Activated naive CD4-positive, alpha-beta T cell treated with anti-CD3 and anti-CD28 coated beads, Interleukin-2, amount 50 U/mL, for 24 hours (primary cell): ENCODE results near the gene NDUFC2.
"Not testable (repeated sequence)": the region's sequence is repeated elsewhere in the genome, so short reads cannot be mapped to it uniquely, and the experiment has no call there.

ENCODE experiments used
- H3K27ac Mint-ChIP-seq: one replicate; pipeline ENCODE4 v1.8.0; 2021; ENCODE audit warnings: mild to moderate bottlenecking, mixed read lengths
- H3K27me3 Mint-ChIP-seq: one replicate; pipeline ENCODE4 v1.8.0; 2021; ENCODE audit warnings: mixed read lengths
- H3K36me3 Mint-ChIP-seq: one replicate; pipeline ENCODE4 v1.8.0; 2021; ENCODE audit warnings: mixed read lengths
- H3K4me1 Mint-ChIP-seq: one replicate; pipeline ENCODE4 v1.8.0; 2021; ENCODE audit warnings: mixed read lengths
- H3K4me3 Mint-ChIP-seq: one replicate; pipeline ENCODE4 v1.8.0; 2021; ENCODE audit warnings: mild to moderate bottlenecking, mixed read lengths
- H3K9me3 Mint-ChIP-seq: one replicate; pipeline ENCODE4 v1.8.0; 2021; ENCODE audit warnings: mixed read lengths

The NDUFC2 gene

DNA sequence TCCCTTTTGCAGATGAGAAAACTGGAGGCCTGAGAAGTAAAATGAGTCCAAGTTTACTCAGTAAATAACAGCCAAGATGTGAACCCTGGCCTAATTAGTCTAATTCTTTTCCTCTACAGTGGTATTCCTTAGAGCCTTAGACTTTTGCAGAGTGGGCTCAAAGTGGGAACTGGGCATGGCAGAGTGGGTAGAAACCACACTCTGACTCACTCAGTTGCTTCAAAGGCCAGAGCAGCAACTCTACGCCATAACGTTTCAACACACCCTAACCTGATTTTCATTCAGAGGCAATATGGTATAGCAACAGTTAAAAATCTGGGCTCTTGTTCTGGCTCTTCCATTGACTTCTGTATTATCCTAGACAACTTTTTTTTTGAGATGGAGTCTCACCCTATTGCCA lies 13.2 kb downstream of the NDUFC2 start:
- Mint-ChIP-seq H3K27ac (no peak overlapping the region), H3K27me3 (no peaks in the 10 kb centered on the region), H3K36me3 (peaks cover 16% of the 10 kb centered on the region), H3K4me1 (peaks cover 1% of the 10 kb centered on the region), H3K9me3 (no peaks in the 10 kb centered on the region), H3K4me3 (no peak overlapping the region)

DNA sequence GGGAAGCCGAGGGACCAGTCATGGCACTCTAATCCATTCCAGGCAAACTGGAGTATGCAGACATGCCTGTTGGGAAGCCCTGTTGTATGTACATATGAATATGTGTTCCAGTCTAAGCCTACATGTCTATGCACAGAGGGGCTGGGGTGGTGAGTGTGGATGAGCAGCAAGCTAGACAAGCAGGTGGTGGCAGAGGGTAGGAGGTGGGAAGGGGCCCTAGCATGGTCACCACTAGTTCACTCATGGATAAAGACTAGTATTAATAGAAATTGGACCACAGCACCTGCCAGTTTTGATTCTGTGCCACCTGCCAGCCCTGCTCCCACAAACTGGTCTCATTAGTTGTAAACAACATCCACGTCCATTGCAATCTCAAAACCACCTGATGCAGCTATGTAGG lies 14.5 kb downstream of the NDUFC2 start:
- Mint-ChIP-seq H3K36me3 (peaks cover 14% of the 10 kb centered on the region), H3K9me3 (no peaks in the 10 kb centered on the region), H3K4me3 (no peak overlapping the region), H3K4me1 (no peaks in the 10 kb centered on the region), H3K27me3 (no peaks in the 10 kb centered on the region), H3K27ac (no peak overlapping the region)

DNA sequence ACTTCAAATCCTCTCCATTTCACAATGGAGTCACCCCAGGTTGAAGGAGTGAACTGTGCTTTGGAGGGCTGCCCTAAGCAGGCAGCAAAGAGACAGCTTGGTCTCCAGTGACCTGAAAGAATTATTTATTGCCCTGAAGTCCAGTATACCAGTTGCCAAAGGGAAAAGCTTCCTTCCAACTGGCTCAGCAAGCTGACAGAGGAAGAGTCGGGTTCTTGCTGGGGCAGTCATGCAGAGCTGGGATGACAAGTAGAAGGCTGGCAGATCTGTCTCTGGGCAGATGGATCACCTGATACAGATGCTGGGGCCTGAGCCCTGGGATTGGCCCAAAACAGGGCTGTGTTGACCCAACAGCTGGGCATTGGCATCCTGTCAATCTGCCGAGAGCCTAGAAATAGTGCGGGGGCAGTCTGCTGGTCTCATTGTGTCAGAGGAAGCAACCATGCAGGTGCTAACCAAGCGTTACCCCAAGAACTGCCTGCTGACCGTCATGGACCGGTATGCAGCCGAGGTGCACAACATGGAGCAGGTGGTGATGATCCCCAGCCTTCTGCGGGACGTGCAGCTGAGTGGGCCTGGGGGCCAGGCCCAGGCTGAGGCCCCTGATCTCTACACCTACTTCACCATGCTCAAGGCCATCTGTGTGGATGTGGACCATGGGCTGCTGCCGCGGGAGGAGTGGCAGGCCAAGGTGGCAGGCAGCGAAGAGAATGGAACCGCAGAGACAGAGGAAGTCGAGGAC lies 16.1 kb downstream of the NDUFC2 start, which contains the start of gene THRSP:
Gene THRSP, plus strand, starts transcription at position 422 of the 742 bp plus-strand sequence. Its CDS starts 21 bp downstream, at position 443.
- H3K4me3 Mint-ChIP-seq = no peak within 1 kb of the TSS
- H3K9me3 Mint-ChIP-seq = no peaks in the 10 kb centered on the region
- peaks cover 9% of the 10 kb centered on the region for H3K36me3 Mint-ChIP-seq
- no peak within 1 kb of the TSS for H3K27ac Mint-ChIP-seq
- H3K4me1 Mint-ChIP-seq = no peaks in the 10 kb centered on the region
- no peaks in the 10 kb centered on the region for H3K27me3 Mint-ChIP-seq

DNA sequence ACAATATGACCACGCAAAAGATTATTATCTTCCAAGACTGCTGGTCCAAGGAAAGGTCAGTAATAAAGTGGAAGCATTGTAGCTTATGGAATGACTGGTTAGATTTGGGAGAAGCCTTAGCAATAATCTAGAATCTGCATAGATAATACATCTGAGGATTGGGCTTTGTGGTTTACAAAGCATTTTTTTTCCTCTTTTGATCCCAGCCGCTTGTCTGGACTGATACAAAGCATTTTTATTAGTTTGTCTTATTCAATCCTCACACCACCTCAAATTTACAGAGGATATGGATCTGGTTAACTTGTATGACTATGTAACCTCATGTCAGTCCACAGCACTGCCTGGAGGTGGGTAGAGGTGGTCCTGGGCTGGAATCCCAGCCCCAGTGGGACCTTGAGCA lies 17.0 kb downstream of the NDUFC2 start:
- Mint-ChIP-seq H3K27ac (no peak overlapping the region), H3K36me3 (peaks cover 4% of the 10 kb centered on the region), H3K4me1 (no peaks in the 10 kb centered on the region), H3K9me3 (no peaks in the 10 kb centered on the region), H3K4me3 (no peak overlapping the region), H3K27me3 (no peaks in the 10 kb centered on the region)

DNA sequence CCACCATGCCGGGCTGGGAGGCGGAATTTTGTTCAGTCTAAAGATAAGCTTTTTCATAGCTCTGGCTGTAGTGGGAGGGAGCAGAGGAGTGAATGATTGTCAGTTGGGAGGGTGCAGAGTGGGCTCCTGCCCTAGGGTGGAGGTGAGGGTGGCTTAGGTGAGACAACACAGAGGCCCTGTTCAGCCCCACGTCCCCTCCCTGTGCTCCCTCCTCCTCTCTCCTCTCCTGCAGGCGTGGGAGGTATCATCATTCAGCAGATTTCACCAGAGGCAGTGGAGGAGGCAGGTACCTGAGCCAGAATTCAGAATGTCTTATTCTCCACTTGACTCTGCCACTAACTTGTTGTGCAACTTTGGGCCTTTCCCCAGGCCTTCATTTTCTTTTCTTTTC lies 17.7 kb downstream of the NDUFC2 start:
- Mint-ChIP-seq H3K9me3 (no peaks in the 10 kb centered on the region), H3K36me3 (no peaks in the 10 kb centered on the region), H3K27ac (no peak overlapping the region), H3K4me3 (no peak overlapping the region), H3K27me3 (no peaks in the 10 kb centered on the region), H3K4me1 (no peaks in the 10 kb centered on the region)

DNA sequence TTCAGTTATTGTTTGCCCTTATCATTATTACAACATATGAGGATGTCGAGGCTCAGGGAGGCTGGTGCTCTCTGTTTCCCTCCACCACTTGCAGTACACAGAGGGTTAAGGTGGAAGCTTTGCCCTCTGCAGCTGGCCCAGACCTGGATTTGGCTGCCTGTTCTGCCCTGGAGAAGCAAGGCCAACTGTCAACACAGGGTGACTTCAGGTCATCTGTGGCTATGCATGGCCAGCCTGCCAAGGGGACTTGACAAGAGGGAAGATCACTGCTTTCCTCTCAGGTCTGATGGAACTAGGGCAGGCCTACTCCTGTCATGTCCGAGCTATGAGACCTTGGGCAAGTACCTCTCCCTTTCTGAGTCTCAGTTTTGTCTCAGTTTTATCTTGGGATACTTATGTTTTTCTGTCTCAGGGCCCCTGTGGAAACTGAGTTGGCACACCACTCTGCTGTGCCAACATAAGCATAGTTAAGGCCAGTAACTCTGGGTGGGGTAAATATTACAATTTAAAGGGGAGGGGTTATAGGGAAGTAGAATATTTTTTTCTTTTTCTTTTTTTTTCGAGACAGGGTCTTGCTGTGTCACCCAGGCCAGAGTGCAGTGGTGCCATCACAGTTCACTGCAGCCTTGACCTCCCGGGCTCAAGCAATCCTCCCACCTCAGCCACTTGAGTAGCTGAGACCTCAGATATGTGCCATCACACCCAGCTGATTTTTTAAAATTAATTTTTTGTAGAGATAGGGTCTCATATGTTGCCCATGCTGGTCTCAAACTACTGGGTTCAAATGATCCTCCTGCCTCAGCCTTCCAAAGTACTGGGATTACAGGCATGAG lies 18.4 kb downstream of the NDUFC2 start:
- Mint-ChIP-seq H3K36me3 (no peaks in the 10 kb centered on the region), H3K4me1 (no peaks in the 10 kb centered on the region), H3K4me3 (no peak overlapping the region), H3K27me3 (no peaks in the 10 kb centered on the region), H3K9me3 (no peaks in the 10 kb centered on the region), H3K27ac (no peak overlapping the region)

DNA sequence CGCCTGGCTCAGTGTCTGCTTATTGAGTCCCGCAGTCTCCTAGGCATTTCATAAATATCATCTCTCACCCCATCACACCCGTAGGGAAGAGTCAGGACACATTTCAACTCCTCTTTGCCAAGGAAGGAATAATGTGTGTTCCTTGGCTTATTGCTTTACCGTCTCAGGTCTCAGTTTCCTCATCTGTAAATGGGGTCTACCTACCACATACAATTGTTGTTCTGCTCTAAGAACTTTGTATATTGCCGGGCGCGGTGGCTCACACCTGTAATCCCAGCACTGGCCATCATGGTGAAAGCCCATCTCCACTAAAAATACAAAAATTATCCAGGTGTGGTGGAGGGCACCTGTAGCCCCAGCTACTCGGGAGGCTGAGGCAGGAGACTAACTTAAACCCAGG lies 19.1 kb downstream of the NDUFC2 start:
- no peaks in the 10 kb centered on the region for H3K9me3 Mint-ChIP-seq
- no peaks in the 10 kb centered on the region for H3K27me3 Mint-ChIP-seq
- H3K36me3 Mint-ChIP-seq = no peaks in the 10 kb centered on the region
- H3K4me1 Mint-ChIP-seq = no peaks in the 10 kb centered on the region
- no peak overlapping the region for H3K4me3 Mint-ChIP-seq
- H3K27ac Mint-ChIP-seq = no peak overlapping the region

DNA sequence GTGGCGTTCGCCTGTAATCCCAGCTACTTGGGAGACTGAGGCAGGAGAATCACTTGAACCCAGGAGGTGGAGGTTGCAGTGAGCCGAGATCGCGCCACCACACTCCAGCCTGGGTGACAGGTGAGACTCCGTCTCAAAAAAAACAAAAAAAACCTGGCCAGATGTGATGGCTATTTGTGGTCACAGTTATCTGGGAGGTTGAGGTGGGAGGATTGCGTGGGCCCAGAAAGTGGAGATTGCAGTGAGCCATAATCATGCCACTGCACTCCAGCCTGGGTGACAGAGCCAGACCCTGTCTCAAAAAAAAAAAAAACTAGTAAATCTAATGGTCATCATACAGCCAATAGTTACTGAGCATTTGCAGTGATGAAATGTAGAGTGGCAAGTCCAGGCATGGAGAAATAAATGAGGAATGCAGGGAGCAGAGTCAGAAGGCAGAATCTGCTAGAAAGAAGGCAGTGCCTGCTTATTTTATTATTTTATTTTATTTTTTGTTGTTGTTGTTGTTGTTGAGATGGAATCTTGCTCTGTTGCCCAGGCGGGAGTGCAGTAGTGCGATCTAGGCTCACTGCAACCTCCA lies 19.8 kb downstream of the NDUFC2 start:
- not testable (repeated sequence) for H3K4me3 Mint-ChIP-seq, H3K27ac Mint-ChIP-seq, H3K27me3 Mint-ChIP-seq, H3K36me3 Mint-ChIP-seq, H3K4me1 Mint-ChIP-seq, H3K9me3 Mint-ChIP-seq

DNA sequence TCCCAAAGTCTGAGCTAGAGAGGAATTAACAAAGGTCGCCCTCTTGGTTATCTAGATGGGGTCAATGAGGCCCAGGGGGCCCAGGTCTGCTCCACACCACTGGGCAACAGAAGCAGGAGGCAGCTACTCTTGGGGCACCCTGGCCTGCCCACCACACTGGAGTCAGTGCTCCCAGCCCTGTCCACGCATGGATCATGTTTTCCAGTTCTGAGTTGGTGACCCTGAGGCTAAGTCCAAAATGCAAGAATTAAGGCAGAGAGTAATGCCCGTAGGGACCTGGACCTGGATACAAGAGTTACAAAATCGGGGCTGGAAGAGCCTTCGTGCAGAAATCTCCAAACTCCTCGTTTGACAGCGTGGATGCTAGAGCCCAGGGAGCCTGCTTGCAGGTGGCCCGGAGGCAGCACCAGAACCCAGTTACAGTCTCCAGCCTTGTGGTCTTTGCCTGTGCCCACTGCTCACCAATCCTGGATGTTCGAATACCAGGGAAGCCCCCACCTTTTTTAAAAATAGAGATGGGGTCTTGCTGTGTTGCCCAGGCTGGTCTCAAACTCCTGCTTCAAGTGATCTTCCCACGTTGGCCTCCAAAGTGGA lies 22.1 kb downstream of the NDUFC2 start:
- no peaks in the 10 kb centered on the region for H3K9me3 Mint-ChIP-seq
- H3K27me3 Mint-ChIP-seq = no peaks in the 10 kb centered on the region
- no peak overlapping the region for H3K4me3 Mint-ChIP-seq
- no peaks in the 10 kb centered on the region for H3K36me3 Mint-ChIP-seq
- no peaks in the 10 kb centered on the region for H3K4me1 Mint-ChIP-seq
- H3K27ac Mint-ChIP-seq = no peak overlapping the region

DNA sequence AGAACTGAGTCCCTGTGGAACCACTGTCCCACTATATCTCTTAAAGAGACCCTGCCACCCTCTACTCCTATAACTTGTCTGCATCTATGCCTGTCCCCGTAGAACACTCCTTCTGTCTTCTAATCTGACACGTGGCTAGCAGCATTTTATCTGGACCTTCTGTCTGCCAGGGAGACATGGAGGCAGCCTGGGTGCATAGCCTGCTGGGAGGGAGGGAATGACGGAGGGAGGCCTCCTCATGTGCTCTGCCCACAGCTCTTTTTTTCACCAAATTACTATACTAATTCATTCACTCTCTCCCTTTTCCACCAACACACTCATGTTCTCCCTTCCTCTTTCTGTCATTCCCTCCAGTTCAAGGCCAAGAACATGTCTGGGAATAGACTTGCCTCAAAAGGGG lies 23.6 kb downstream of the NDUFC2 start:
- Mint-ChIP-seq H3K4me1 (no peaks in the 10 kb centered on the region), H3K36me3 (no peaks in the 10 kb centered on the region), H3K9me3 (no peaks in the 10 kb centered on the region), H3K27me3 (no peaks in the 10 kb centered on the region), H3K27ac (no peak overlapping the region), H3K4me3 (no peak overlapping the region)

DNA sequence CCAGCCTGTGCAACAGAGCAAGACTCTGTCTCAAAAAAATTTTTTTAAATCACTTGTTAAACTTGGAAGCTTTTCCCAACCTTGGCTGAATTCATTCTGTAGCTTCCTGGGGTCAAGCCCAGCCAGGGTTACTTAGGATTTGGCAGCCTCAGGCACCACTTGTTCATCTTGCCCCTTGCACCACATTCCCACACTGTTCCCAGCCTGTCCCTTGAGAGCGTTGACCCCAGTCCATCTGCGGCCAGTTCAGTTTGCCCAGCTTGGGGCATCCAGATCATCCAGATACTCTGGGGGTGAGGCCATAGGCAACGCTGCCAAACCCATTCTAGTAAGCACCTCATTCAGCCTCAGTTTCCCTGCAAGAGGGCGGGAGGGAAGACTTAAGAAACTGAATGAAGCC lies 24.7 kb downstream of the NDUFC2 start:
- Mint-ChIP-seq H3K4me1 (no peaks in the 10 kb centered on the region), H3K36me3 (no peaks in the 10 kb centered on the region), H3K9me3 (no peaks in the 10 kb centered on the region), H3K27me3 (no peaks in the 10 kb centered on the region), H3K4me3 (no peak overlapping the region), H3K27ac (no peak overlapping the region)

DNA sequence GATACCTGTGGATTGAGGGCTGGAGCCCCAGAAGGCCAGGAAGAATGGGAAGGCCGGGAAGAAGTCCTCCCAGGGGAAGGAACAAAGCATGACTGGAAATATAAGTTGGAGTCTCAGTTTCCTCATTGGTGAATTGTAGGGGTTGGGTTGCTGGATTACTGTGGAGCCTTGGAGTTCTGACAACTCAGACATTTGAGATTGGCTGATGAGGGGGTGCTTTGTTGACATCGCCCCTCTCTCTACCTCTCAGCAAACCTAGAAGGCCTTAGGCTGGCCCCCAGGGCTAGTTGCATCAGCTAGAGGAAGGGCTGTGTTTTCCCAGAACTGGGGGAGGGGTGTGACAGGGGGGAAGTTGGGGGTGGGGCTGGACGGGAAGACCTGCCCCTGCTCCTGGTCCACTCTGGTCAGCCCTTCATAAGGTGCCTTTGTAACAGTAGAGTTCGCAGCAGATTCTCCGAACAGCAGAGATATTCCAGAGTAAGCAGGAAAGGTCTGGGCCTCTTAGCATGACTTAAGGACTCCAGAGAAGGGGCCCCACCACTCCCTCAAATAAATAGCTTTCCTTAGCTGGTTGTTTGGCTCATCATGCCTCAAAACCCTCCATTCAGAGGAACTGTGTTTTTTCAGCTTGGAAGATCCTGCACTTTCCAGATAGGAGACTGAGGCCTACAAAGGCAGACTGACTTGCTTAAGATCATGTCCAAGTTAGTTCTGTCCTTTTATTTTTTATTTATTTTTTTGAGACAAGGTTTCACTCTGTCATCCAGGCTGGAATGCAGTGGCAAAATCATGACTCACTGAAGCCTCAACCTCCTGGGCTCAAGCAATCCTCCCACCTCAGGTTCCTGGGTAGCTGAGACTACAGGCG lies 28.5 kb downstream of the NDUFC2 start:
- no peak overlapping the region for H3K27ac Mint-ChIP-seq
- H3K4me1 Mint-ChIP-seq = peaks cover 3% of the 10 kb centered on the region
- H3K4me3 Mint-ChIP-seq = no peak overlapping the region
- H3K27me3 Mint-ChIP-seq = no peaks in the 10 kb centered on the region
- no peaks in the 10 kb centered on the region for H3K9me3 Mint-ChIP-seq
- no peaks in the 10 kb centered on the region for H3K36me3 Mint-ChIP-seq

DNA sequence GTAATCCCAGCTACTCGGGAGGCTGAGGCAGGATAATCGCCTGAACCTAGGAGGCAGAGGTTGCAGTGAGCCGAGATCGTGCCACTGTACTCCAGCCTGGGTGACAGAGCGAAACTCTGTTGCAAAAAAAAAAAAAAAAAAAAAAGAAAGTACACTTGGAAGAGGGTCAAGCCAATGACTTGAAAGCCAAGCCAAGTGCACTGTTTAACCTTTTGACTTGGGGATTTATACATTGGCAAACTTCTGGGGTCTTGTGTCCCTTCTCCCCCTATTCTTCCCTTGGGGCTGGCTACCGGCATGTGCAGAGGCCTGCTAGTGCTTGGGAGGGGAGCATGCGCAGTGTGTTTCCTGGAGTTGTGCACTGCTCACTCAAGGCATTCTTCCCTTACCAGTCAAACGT lies 30.3 kb downstream of the NDUFC2 start:
- no peaks in the 10 kb centered on the region for H3K27me3 Mint-ChIP-seq
- H3K4me1 Mint-ChIP-seq = peaks cover 11% of the 10 kb centered on the region
- H3K9me3 Mint-ChIP-seq = no peaks in the 10 kb centered on the region
- no peaks in the 10 kb centered on the region for H3K36me3 Mint-ChIP-seq
- no peak overlapping the region for H3K4me3 Mint-ChIP-seq
- H3K27ac Mint-ChIP-seq = no peak overlapping the region

DNA sequence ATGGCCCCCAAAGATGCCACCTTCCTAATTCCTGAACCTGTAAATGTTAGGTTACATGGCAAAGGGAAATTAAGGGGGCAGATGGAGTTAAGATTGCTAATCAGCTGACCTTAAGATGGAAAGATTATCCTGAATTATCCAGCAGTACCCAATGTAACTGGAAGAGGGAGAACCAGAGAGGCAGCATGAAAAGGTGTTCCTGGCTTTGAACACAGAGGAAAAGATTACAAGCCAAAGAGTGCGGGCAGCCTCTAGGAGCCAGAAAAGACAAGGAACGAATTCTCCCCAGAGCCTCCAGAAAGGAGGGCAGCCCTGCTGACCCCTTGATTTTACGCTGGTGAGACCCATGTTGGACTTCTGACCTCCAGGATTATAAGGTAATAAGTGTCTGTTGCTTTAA lies 31.1 kb downstream of the NDUFC2 start:
- Mint-ChIP-seq H3K27me3 (no peaks in the 10 kb centered on the region), H3K9me3 (no peaks in the 10 kb centered on the region), H3K4me1 (peaks cover 11% of the 10 kb centered on the region), H3K27ac (no peak overlapping the region), H3K36me3 (no peaks in the 10 kb centered on the region), H3K4me3 (no peak overlapping the region)

DNA sequence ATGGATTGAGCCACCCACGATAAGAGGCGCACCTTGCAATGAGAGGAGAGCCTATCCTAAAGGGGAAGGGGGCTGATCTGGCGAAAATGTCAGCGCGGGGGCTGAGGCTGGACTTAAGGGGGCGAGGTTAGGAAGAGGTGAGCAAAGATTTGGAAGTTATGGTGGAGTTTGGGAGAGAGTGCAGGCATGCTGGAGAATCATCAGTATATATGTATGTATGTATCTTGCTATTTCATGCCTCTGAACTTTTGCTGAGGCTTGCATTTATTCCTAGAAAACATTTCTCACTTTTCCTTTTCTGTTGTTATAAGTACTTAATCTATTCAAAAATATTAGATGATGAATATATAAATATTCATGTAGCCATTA lies 33.2 kb downstream of the NDUFC2 start:
- Mint-ChIP-seq H3K4me1 (peaks cover 11% of the 10 kb centered on the region), H3K27me3 (no peaks in the 10 kb centered on the region), H3K9me3 (no peaks in the 10 kb centered on the region), H3K4me3 (no peak overlapping the region), H3K27ac (no peak overlapping the region), H3K36me3 (no peaks in the 10 kb centered on the region)
